Osteoblast (primary cell): Measurements from ENCODE around the gene SLC17A9. TPM values are rescaled to one million over a fixed set of nuclear protein-coding genes. Genes with fewer than 3 reads are reported as not detected.

Experiments
- DNase-seq: peaks from one replicate; pipeline ENCODE4 v3.0.0; 2011; ENCODE audit warnings: low spot score, mixed read lengths; ENCODE audit not compliant: insufficient read length; ENCODE audit errors: missing footprints
- H2AFZ ChIP-seq: 2 replicates; pipeline ENCODE4 v1.6.0; 2011; ENCODE audit warnings: mild to moderate bottlenecking, low read length
- H3K27ac ChIP-seq: 2 replicates; pipeline ENCODE4 v1.5.1; 2011; ENCODE audit warnings: mild to moderate bottlenecking, low read depth, low read length, moderate library complexity
- H3K27me3 ChIP-seq: 2 replicates; pipeline ENCODE4 v1.6.0; 2012; ENCODE audit warnings: mild to moderate bottlenecking, control low read depth, inconsistent platforms, low read length, moderate library complexity; ENCODE audit not compliant: insufficient read depth
- H3K36me3 ChIP-seq: 2 replicates; pipeline ENCODE4 v1.5.1; 2011; ENCODE audit warnings: mild to moderate bottlenecking, low read length, control low read depth, moderate library complexity; ENCODE audit not compliant: insufficient read depth
- H3K4me1 ChIP-seq: 2 replicates; pipeline ENCODE4 v1.5.1; 2011; ENCODE audit warnings: mild to moderate bottlenecking, low read length, control low read depth, moderate library complexity; ENCODE audit not compliant: insufficient read depth
- H3K4me2 ChIP-seq: 2 replicates; pipeline ENCODE4 v1.6.0; 2011; ENCODE audit warnings: mild to moderate bottlenecking, low read length; ENCODE audit not compliant: insufficient read depth
- H3K4me3 ChIP-seq: fragments of 200-600 bp; sonication (generic); 3 replicates; pipeline ENCODE4 v1.5.1; 2012; ENCODE audit warnings: mild to moderate bottlenecking, low read length, inconsistent platforms; ENCODE audit not compliant: insufficient read depth
- H3K79me2 ChIP-seq: 2 replicates; pipeline ENCODE4 v1.6.0; 2012; ENCODE audit warnings: mild to moderate bottlenecking, low read length, control low read depth, inconsistent platforms; ENCODE audit not compliant: insufficient read depth
- H3K9me3 ChIP-seq: 2 replicates; pipeline ENCODE4 v1.5.1; 2011; ENCODE audit warnings: low read depth, low read length, control low read depth
- H4K20me1 ChIP-seq: 2 replicates; pipeline ENCODE4 v1.6.0; 2012; ENCODE audit warnings: mild to moderate bottlenecking, low read length, control low read depth; ENCODE audit not compliant: insufficient read depth
- CTCF ChIP-seq: IDR thresholded peaks from 2 replicates; pipeline ENCODE4 v1.5.1; 2011; ENCODE audit warnings: mild to moderate bottlenecking, low read depth, low read length, moderate library complexity; ENCODE audit errors: extremely low read depth
- total RNA-seq: library from RNA; depleted of rRNA; stranded (reverse); fragments of >200 nt; gene quantifications from 2 replicates; pipeline ENCODE4 v1.2.3, GENCODE V29; 2012

Gene SLC17A9
- total RNA-seq, 1 donor: 6.5 TPM

GRCh38 chr20:62926229-62927127 is 26.0 kb upstream of the SLC17A9 start, which contains the start of gene DIDO1:
Gene DIDO1, minus strand, starts transcription at chr20:62926505.
- peak within 1 kb of the TSS; percentile 97 for H3K4me2 ChIP-seq
- peaks cover 39% of the 10 kb centered on the region for H3K4me1 ChIP-seq
- peak within 1 kb of the TSS; percentile 91 for H3K27ac ChIP-seq
- H3K36me3 ChIP-seq: no peaks in the 10 kb centered on the region
- peak within 1 kb of the TSS; percentile 75 for H3K4me3 ChIP-seq
- peaks cover 44% of the 10 kb centered on the region for H4K20me1 ChIP-seq
- peak; percentile 98 for DNase-seq
- H3K27me3 ChIP-seq: no peaks in the 10 kb centered on the region
- TF ChIP-seq CTCF: peak; percentile 42
- peak within 1 kb of the TSS; percentile 55 for H2AFZ ChIP-seq
- H3K9me3 ChIP-seq: no peaks in the 10 kb centered on the region
- peaks cover 94% of the 10 kb centered on the region for H3K79me2 ChIP-seq

- Histone ChIP-seq H4K20me1 (peaks cover 44% of the 10 kb centered on the region), H3K4me2 (peak overlapping the region; percentile 70), H3K4me1 (peaks cover 39% of the 10 kb centered on the region), H3K79me2 (peaks cover 94% of the 10 kb centered on the region), H3K27ac (peak overlapping the region; percentile 19), H3K9me3 (no peaks in the 10 kb centered on the region), H3K36me3 (no peaks in the 10 kb centered on the region), H2AFZ (no peak overlapping the region), H3K4me3 (peak overlapping the region; percentile 75), H3K27me3 (no peaks in the 10 kb centered on the region)
- TF ChIP-seq CTCF: no peak
- peak; percentile 85 for DNase-seq
Observed at GRCh38 chr20:62927128-62927705, 25.3 kb upstream of the SLC17A9 start.

GRCh38 chr20:62928246-62928939 is 24.1 kb upstream of the SLC17A9 start:
- peaks cover 33% of the 10 kb centered on the region for H4K20me1 ChIP-seq
- H3K9me3 ChIP-seq: no peaks in the 10 kb centered on the region
- H3K27ac ChIP-seq: peak overlapping the region; percentile 57
- H3K4me2 ChIP-seq: peak overlapping the region; percentile 85
- no peak for TF ChIP-seq CTCF
- H3K36me3 ChIP-seq: no peaks in the 10 kb centered on the region
- peak overlapping the region; percentile 74 for H3K4me3 ChIP-seq
- peaks cover 94% of the 10 kb centered on the region for H3K79me2 ChIP-seq
- peaks cover 35% of the 10 kb centered on the region for H3K4me1 ChIP-seq
- no peaks in the 10 kb centered on the region for H3K27me3 ChIP-seq
- peak; percentile 56 for DNase-seq
- H2AFZ ChIP-seq: peak overlapping the region; percentile 18
